Measurements from ENCODE around the gene DOK7. TPM values are rescaled to one million over a fixed set of nuclear protein-coding genes. Genes with fewer than 3 reads are reported as not detected.
A peak's percentile ranks its signal among the peaks of the same experiment; 100 is the strongest.

Gene DOK7
- total RNA-seq, 2 experiments from 2014 or later = not detected

DNA sequence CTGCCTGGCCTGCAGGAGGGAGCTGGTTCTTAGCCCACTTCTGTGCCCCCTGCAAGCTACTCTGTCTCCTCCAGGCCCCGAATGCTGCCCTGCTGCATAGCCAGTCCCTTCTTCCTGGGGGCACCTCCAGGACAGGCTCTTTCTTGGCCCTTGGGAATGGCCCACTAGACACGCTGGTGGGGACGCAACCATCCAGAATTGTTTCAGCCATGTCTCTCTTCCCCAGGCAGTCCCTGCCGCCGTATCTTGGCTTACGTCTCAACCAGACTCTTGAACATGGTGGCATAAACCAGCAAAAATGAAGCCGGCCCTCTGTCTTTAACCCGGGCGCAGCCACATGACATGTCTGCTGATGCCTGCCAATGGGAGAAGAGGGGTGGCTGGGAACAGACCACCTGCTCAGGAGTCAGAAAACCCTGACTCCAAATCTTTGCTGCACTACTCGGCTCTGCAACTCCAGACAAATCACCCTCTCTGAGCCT lies 60.1 kb downstream of the DOK7 start:
- peaks cover 5% of the 10 kb centered on the region for H3K36me3 Mint-ChIP-seq (ENCODE audit: low read depth)

DNA sequence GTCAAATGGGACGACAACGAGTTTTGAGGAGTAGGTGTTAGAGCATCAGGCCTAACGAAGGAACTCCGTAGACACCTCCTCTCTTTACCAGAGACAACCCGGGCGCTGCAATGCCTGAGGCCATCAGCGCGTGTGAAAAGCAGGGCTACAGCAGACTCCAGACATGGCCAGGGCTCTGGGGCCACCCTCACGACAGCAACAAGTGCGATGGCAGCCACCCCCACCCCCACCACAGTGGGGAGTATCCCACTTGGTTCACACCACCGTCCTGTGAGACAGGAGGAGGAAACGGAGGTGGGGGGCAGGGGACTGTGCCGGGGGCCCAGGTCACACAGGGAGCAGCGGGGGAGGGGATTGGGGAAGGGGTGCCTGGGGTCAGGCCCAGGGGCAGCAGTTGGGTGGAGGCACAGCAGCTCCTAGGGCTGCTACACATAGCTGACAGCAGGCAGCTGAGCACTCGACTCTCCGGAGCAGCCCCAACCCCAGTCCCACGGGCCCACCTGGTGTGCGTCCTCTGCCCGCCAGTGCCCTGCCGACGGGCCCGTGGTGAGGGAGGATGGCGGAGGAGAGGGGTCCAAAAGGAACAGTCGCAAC lies 60.6 kb downstream of the DOK7 start:
- H3K9me3 Mint-ChIP-seq = no peaks in the 10 kb centered on the region
- H3K4me1 Mint-ChIP-seq (ENCODE audit: low read depth) = peaks cover 9% of the 10 kb centered on the region
- intact Hi-C loops (cut with micrococcal nuclease) = no loop called here
- no peaks in the 10 kb centered on the region for H3K27me3 Mint-ChIP-seq (ENCODE audit: low read depth)
- H3K36me3 Mint-ChIP-seq (ENCODE audit: low read depth) = peaks cover 5% of the 10 kb centered on the region
- CTCF ChIA-PET = no interaction called here
- H3K27ac Mint-ChIP-seq = no peak overlapping the region
- no peak overlapping the region for H3K4me3 Mint-ChIP-seq
- DNase-seq = no peak

More for the DNA sequence above, 60.1 kb downstream of the DOK7 start:
- peaks cover 6% of the 10 kb centered on the region for H3K4me1 Mint-ChIP-seq (ENCODE audit: low read depth)
- no peaks in the 10 kb centered on the region for H3K27me3 Mint-ChIP-seq (ENCODE audit: low read depth)
- CTCF ChIA-PET = no interaction called here
- H3K4me3 Mint-ChIP-seq = no peak overlapping the region
- intact Hi-C loops (cut with micrococcal nuclease) = no loop called here
- H3K27ac Mint-ChIP-seq = no peak overlapping the region
- DNase-seq = no peak
- H3K9me3 Mint-ChIP-seq = no peaks in the 10 kb centered on the region

DNA sequence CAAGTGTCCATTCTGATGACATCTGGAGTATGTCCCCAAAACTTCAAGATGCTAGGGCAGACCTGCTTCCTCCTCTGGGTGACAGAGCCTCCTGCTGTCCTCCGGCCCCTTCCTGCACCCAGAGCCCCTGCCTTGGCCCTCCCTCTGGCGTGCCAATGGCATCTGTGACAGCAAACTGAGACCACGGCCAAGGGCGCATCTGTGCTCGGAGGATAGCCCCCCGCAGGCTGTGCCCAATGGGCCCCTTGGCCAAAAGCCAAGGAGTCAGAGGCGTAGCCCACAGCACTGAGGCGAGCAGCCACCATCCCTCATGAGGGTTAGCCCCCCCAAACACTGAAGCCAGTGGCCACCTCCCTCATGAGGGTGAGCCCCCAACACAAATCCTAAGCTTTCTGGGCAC lies 61.2 kb downstream of the DOK7 start:
- intact Hi-C loops (cut with micrococcal nuclease) = no loop called here
- Mint-ChIP-seq H3K4me3 (no peak overlapping the region), H3K36me3 (ENCODE audit: low read depth) (peaks cover 5% of the 10 kb centered on the region), H3K9me3 (no peaks in the 10 kb centered on the region), H3K4me1 (ENCODE audit: low read depth) (peaks cover 10% of the 10 kb centered on the region), H3K27ac (no peak overlapping the region), H3K27me3 (ENCODE audit: low read depth) (no peaks in the 10 kb centered on the region)
- CTCF ChIA-PET = no interaction called here
- no peak for DNase-seq

DNA sequence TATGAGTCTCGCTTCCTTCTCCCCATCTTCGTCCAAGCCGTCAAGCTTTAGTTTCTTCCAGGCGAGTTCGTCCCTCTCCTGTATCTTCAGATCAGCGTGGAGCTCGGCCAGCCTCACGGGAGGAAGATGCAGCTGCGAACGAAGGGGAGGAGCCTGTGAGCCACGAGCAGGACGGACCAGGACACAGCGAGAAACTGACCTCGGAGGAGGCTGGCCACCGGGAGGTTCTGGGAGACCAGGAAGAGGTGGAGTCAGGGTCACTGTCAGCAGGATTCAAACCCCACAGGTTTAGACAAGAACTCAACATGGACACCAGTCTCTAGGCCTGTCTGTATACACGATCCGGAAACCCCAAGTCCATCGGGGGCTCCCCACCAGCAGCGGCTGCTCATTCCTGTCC lies 61.8 kb downstream of the DOK7 start:
- no peak overlapping the region for H3K27ac Mint-ChIP-seq
- H3K36me3 Mint-ChIP-seq (ENCODE audit: low read depth) = peaks cover 2% of the 10 kb centered on the region
- CTCF ChIA-PET = no interaction called here
- H3K9me3 Mint-ChIP-seq = no peaks in the 10 kb centered on the region
- no peak for DNase-seq
- intact Hi-C loops (cut with micrococcal nuclease) = no loop called here
- peaks cover 14% of the 10 kb centered on the region for H3K4me1 Mint-ChIP-seq (ENCODE audit: low read depth)
- no peaks in the 10 kb centered on the region for H3K27me3 Mint-ChIP-seq (ENCODE audit: low read depth)
- no peak overlapping the region for H3K4me3 Mint-ChIP-seq

DNA sequence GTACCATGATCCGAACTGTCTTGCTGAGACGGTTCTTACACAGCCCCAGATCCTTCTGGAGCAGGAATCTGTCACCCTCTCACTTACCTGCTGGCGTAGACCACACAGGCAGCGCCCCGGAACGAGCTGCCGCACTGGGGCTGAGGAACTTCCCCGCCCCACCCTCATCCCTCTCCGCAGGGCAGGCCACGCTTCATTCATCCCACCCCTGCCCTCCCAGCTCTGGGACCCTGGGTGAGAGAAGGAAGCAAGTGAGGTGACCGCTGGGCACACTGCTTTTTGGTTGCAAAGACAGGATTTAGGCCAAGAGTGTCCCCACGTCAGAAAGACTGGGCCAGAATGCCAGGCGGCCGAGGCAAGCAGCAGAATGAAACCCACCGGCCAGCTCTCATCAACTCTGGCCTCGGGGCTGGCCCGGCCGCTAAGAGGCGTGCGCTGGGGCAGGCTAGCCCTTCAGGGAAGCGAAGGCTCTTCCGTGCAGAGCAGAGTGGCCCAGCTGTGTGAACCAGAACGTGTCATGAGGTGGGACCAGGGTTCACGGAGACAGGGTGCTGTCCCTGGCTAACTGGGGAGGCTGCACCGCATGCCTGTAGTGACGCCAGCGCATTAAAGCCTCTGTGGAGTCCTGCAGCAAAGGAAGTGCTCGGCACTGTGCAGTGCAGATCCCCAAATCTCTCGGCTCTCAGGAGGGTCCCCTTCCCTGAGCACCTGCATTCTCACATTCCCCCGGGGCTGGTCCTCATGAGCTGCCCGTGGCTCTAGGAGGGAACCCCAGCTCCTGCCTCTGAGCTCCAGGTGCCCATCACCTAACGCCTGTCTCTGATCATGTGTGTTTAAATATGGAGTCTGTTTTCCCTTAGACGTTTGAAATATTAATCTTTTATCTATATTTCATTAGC lies 62.7 kb downstream of the DOK7 start:
- DNase-seq = no peak
- Mint-ChIP-seq H3K9me3 (no peaks in the 10 kb centered on the region), H3K36me3 (ENCODE audit: low read depth) (peaks cover 4% of the 10 kb centered on the region), H3K27ac (no peak overlapping the region), H3K27me3 (ENCODE audit: low read depth) (no peaks in the 10 kb centered on the region), H3K4me1 (ENCODE audit: low read depth) (peaks cover 22% of the 10 kb centered on the region), H3K4me3 (no peak overlapping the region)
- intact Hi-C loops (cut with micrococcal nuclease) = no loop called here
- CTCF ChIA-PET = no interaction called here

DNA sequence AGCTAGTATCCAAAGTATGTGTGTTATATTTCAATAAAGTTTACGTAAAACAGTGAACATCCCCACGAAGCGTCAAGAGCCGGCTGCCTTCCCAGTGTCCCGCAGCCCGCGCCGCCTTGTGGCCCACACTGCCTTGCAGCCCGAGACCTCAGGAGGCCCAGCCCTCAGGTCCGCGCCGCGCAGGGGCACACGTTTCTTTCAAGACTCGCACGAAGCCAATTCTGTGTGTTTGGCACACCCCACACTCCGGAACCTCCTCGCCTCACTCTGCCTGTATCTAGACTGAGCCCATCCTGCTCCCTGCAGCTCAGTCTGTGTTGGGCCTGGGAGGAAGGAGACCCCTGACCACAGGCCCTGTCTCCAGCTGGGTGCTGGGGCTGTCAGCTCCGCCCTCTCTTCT lies 63.4 kb downstream of the DOK7 start:
- CTCF ChIA-PET = no interaction called here
- H3K4me1 Mint-ChIP-seq (ENCODE audit: low read depth) = peaks cover 28% of the 10 kb centered on the region
- H3K9me3 Mint-ChIP-seq = no peaks in the 10 kb centered on the region
- H3K27ac Mint-ChIP-seq = no peak overlapping the region
- H3K4me3 Mint-ChIP-seq = no peak overlapping the region
- H3K36me3 Mint-ChIP-seq (ENCODE audit: low read depth) = peaks cover 4% of the 10 kb centered on the region
- no peaks in the 10 kb centered on the region for H3K27me3 Mint-ChIP-seq (ENCODE audit: low read depth)
- intact Hi-C loops (cut with micrococcal nuclease) = no loop called here
- DNase-seq = no peak

DNA sequence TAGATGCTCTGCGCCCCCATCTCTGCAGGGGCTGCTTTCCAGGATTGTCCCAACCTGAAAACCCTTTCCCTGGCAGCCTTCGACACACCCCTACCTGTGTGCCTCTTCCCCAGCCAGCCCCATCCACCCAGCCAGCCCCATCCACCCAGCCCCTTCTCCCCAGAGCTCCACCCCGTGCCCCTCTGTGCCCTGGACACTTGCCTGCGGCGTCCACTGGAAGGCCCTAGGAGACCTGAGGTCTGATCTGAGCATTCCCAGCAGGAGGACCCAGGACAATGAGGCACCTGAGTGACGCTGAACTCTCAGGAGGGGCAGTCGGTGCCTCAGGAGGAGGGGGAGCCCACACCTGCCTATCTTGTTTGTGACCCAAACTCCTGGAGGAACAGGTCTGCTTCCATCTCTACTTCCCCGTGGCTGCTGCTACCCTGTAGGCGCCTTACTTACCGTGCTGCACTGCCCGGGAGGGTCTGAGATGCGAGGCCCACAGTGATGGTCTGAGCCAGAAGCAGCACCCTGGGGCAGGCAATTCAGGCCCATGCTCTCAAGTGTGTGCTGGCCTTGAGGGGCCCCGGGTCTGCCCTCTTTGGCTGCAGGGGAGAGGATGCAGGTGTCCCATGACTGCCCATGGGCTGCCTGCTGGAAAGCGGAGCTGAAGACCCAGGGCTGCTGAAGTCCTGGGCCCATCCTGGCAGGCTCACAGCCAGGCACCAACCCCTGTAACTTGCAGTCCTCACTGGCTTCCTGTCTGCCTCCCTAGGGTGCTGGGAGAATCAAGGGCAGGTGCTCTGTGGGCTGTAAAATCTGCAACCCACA lies 64.2 kb downstream of the DOK7 start:
- CTCF ChIA-PET = no interaction called here
- H3K9me3 Mint-ChIP-seq = no peaks in the 10 kb centered on the region
- H3K4me3 Mint-ChIP-seq = no peak overlapping the region
- peaks cover 30% of the 10 kb centered on the region for H3K4me1 Mint-ChIP-seq (ENCODE audit: low read depth)
- peaks cover 6% of the 10 kb centered on the region for H3K36me3 Mint-ChIP-seq (ENCODE audit: low read depth)
- H3K27ac Mint-ChIP-seq = no peak overlapping the region
- no peaks in the 10 kb centered on the region for H3K27me3 Mint-ChIP-seq (ENCODE audit: low read depth)
- DNase-seq = no peak
- intact Hi-C loops (cut with micrococcal nuclease) = no loop called here

DNA sequence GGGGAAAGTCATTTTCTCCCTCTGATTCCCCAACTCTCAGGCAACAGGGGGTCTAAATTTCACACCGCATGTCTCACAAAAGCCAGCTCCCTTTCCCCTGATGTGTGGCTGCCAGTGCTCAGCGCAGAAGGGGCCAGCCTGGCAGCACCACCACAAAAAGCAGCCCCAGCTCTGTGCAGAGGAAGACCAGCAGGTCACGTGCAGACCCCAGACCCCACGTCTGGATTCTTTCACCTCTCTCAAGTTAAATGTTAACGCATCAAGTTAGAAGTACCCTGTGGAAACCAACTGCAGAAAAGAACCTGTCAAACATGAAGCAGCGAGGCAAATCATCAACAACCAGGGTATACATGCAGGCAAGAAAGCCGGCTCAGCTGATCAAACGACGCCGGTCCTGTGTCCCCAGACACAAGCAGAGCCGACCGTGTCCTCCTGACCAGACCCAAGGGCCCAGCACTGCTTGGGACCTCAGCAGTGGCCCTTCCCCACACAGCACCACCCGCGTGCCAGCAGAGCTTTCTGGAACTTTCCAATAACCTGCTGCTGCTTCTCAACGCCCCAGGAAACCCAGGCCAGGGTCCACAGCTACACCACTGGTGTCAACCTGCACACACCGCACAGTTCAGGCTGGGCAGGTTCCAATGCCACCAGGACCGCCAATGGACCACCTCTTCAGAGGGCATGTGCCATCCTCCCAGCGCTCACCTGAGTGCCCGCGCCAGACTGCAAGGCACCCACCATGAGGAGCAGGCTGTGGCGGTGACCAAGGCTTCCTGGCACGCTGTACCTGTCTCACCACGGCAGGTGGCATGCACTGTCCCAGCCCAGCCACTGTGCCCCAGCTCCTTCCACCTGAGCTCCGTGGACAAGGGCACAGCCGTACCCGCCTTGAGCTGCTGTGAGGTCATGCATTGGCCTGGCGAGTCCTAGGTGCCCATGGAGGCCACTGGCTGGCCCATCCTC lies 65.1 kb downstream of the DOK7 start:
- CTCF ChIA-PET = no interaction called here
- Mint-ChIP-seq H3K9me3 (no peaks in the 10 kb centered on the region), H3K36me3 (ENCODE audit: low read depth) (peaks cover 6% of the 10 kb centered on the region), H3K27ac (no peak overlapping the region), H3K27me3 (ENCODE audit: low read depth) (no peaks in the 10 kb centered on the region), H3K4me3 (no peak overlapping the region), H3K4me1 (ENCODE audit: low read depth) (peaks cover 34% of the 10 kb centered on the region)
- intact Hi-C loops (cut with micrococcal nuclease) = no loop called here
- no peak for DNase-seq

DNA sequence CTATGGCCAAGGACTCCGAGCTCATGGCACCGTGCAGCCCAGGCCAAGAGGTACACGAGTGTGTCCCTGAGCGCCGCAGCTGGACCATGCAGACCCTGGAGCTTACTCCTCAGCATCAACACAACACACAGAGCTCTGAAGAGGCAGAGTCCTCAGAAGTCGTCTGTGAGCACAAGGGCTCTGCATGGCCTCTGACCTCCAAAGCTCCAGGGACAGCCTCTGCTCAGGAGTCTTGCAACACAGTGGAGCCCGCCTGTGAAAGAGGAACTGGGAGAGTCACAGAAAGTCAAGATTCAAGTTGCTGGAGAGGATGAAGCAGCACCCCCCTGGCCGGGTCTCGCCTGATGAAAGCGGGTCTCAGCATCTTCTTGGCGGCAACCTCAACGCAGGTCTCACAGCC lies 66.3 kb downstream of the DOK7 start:
- peaks cover 35% of the 10 kb centered on the region for H3K4me1 Mint-ChIP-seq (ENCODE audit: low read depth)
- DNase-seq = no peak
- no peaks in the 10 kb centered on the region for H3K9me3 Mint-ChIP-seq
- CTCF ChIA-PET = no interaction called here
- H3K27me3 Mint-ChIP-seq (ENCODE audit: low read depth) = no peaks in the 10 kb centered on the region
- intact Hi-C loops (cut with micrococcal nuclease) = no loop called here
- no peak overlapping the region for H3K4me3 Mint-ChIP-seq
- H3K27ac Mint-ChIP-seq = no peak overlapping the region
- peaks cover 6% of the 10 kb centered on the region for H3K36me3 Mint-ChIP-seq (ENCODE audit: low read depth)

DNA sequence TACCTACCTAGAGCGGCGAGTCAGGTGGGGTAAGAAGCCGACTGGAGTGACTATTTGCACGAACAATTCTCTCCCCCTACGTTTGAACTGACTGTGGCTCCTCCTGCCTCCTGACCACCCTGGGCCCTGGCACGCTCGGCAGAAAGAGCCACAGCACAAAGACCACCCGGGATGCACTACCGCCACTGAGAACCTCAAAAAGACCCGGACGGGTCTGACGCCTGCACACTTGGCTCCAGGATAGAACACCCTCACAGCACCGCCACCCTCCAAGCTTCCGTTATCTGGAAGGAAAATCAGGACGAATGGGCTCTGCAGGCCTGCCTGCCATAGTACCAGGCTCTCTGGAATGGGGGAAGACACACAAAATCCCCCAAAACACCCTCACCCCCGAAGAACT lies 66.9 kb downstream of the DOK7 start:
- Mint-ChIP-seq H3K9me3 (no peaks in the 10 kb centered on the region), H3K36me3 (ENCODE audit: low read depth) (peaks cover 6% of the 10 kb centered on the region), H3K4me3 (peak overlapping the region; percentile 100), H3K27me3 (ENCODE audit: low read depth) (peaks cover under 1% of the 10 kb centered on the region), H3K4me1 (ENCODE audit: low read depth) (peaks cover 35% of the 10 kb centered on the region), H3K27ac (no peak overlapping the region)
- CTCF ChIA-PET = no interaction called here
- DNase-seq = no peak
- intact Hi-C loops (cut with micrococcal nuclease) = loop anchor here (5.0 to 10.0 kb wide), 3 partner anchors 415 to 717 kb away; partner anchors contain the start of genes GRK4, NOP14 and TMEM128

DNA sequence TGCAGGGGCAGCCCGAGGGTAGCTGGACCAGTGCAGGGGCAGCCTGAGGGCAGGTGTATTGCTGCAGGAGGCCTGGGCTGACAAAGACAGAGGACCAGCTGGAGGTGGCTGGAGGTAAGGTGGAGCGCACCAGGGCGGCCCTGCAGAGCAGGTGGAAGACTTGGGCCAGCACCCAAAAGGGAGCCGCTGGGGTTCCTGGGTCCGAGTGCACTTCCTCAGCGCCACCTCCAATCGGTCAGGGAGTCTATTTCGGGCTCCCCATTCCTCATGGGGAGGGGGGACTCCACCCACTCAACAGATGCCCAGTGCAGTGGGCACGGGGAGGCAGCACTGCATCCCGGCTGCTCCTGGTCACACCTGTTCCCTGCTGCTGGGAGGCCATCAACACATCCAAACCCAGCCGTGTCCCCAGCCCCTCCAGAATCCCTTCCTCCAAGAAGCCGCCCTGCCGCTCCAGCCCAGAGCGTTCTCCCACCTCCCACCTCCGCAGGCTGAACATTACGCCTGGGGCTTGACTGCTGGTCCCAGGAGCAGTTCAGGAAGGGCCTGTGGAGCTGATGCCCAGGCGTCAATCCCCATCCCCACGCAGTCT lies 67.7 kb downstream of the DOK7 start:
- peaks cover 35% of the 10 kb centered on the region for H3K4me1 Mint-ChIP-seq (ENCODE audit: low read depth)

More for the DNA sequence above, 67.7 kb downstream of the DOK7 start:
- H3K27ac Mint-ChIP-seq = no peak overlapping the region
- peaks cover 3% of the 10 kb centered on the region for H3K9me3 Mint-ChIP-seq
- peaks cover 6% of the 10 kb centered on the region for H3K36me3 Mint-ChIP-seq (ENCODE audit: low read depth)
- H3K4me3 Mint-ChIP-seq = peak overlapping the region; percentile 100
- CTCF ChIA-PET = no interaction called here
- DNase-seq = no peak
- intact Hi-C loops (cut with micrococcal nuclease) = loop anchor here (5.0 to 10.0 kb wide), 3 partner anchors 414 to 717 kb away; partner anchors contain the start of genes GRK4, NOP14 and TMEM128
- H3K27me3 Mint-ChIP-seq (ENCODE audit: low read depth) = peaks cover 6% of the 10 kb centered on the region

All from activated naive CD4-positive, alpha-beta T cell treated with anti-CD3 and anti-CD28 coated beads for 36 hours (primary cell).